Stimulated activated CD8-positive, alpha-beta memory T cell treated with anti-CD3 and anti-CD28 coated beads, Interleukin-15, amount 100 ng/mL, for 1 hour (primary cell): ENCODE data around the gene RAD51AP2.
"Not testable (repeated sequence)": the region's sequence is repeated elsewhere in the genome, so short reads cannot be mapped to it uniquely, and the experiment has no call there.

Source experiments
- DNase-seq: peaks from one replicate; pipeline ENCODE4 v3.0.0-alpha.2; 2020; ENCODE audit warnings: low read depth

RAD51AP2 gene

GRCh38 chr2:17538022-17538843, 20.0 kb upstream of the RAD51AP2 start:
- DNase-seq: no peak

DNA sequence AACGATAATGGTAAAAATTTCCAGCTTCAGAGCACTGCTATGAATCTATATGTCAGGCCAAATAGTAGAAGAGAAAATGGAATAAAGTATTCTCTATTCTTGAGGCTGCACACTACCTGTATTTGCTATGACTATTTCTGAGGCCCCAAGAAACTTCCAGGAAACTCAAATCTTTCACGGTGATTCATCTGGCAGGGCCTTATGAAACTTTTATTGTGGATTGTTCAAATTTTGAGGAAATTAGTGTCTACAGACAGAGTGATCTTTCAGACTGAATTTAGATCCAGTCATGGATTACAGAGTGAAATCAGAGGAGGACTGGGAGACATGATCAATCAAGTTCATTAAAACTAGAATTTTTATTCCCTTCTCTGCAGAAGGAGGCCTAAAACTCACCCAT, 18.2 kb upstream of the RAD51AP2 start:
- no peak for DNase-seq

GRCh38 chr2:17533546-17533945, 15.3 kb upstream of the RAD51AP2 start:
- no peak for DNase-seq

- DNase-seq: no peak
These were observed 11.5 kb upstream of the RAD51AP2 start for GRCh38 chr2:17529771-17530170.

- DNase-seq: no peak
These were observed 4.1 kb upstream of the RAD51AP2 start for GRCh38 chr2:17522303-17522702.

GRCh38 chr2:17521621-17522020, 3.4 kb upstream of the RAD51AP2 start:
- DNase-seq: no peak

GRCh38 chr2:17520761-17521160, 2.5 kb upstream of the RAD51AP2 start:
- DNase-seq: no peak

GRCh38 chr2:17519486-17519885, 1.2 kb upstream of the RAD51AP2 start:
- DNase-seq: no peak

DNA sequence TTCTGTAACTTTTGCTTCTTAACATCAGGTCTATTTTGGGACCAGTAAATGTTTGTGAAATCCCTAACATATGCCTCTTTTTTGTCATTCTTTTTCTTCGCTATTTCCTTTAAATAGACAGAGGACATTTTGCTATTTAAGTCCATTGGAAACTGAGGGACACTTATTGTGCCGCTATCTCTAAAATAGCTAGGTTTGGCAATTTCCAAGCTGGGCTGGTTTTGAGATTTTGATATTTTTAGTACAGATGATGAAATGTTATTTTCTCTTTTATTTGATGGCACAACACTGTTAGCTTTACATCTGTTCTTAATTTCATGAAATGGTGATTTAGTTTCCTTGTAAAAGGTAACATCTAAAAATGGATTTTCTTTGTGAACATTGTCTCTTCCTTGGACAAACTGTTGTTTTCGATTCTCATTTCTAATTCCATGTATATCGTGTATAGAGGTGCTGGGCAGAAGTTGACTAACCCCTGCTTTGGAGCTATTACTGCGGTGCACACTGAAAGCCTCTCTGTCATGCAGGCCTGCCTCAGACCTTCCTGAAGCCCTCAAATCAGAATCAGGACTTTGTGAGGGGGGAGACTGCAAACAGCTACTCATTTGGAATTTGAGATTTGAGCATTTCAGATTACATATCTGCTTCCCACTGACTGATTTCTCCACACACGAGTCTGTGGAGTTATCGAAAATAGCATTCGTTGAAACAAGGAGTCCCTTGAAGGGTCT, 594 bp downstream of the RAD51AP2 start:
- DNase-seq: no peak

DNA sequence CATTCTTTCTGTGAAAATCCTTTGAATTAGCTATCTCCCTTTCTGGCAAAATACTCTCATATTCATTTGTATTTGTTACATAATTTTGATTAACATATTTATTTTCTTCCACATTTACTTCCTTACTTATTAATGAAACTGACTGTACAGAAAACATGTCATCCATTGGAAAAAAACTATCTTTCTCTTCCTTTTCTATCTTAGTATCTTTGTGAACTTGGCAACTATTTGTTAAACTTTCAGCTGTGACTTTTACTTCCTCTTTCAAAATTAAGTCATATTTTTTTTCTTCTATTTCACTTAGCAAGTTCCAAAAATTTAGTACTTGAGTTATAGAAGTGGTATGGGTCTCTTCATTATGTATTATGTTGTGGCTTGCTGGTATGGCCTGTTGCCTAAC, 2.6 kb downstream of the RAD51AP2 start:
- DNase-seq: no peak

DNA sequence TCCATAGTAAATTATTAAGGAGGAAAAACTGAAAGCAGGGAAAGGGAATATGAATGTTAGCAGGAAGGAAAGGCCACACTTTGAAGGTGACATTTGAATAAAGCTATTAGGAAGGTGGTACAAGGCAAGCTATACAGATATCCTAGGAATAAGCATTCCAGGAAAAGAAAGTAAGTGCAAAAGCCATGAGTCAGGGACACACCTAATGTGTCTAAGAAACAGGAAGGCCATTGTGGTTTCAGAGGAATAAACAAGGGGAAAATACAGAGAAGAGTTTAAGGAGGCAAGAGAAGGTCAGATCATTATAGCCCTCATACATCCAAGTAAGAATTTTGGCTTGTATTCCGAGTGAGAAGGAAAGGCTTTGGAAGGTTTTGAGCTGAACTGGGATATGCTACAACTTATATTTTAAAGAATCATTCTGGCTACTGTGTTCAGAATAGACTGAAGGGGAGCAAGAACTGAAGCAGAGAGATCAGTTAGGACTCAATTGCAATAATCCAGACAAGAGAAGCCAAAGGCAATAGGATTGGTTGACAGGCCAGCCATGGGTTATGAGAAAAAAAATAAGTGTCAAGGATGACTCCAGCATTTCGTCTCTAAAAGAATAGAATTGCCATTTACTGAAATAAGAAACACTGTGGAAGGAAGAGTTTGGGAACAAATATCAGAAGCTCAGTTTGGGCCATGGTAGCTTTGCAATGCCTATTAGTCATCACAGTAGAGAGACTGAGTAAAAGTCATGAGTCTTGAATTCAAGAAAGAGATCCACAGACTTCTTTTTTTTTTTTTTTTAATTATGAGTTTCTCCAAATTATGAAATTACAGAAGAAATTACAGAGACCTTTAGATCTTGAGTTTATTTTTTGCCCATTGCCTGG, 11.3 kb downstream of the RAD51AP2 start:
- DNase-seq: no peak

- no peak for DNase-seq
These were observed 20.5 kb downstream of the RAD51AP2 start for GRCh38 chr2:17497718-17498117.

DNA sequence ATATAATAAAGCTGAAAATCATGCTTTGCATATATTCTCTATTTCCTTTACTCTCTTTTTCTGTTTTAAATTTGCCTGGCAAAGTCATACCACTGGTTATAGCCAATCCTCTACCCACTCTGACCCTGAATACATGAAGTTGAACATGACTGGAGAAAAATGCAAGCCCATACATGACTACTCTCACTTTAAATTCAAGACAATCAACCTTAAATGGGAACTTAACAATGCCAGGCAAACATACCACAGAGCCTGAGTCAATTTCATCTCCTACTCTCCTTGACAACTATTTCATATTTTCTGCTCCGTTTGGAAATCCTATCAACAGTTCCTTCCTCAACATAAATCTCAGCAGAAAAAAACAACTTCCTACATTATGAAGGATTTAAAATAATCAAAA, 22.6 kb downstream of the RAD51AP2 start:
- no peak for DNase-seq

GRCh38 chr2:17490165-17490564, 28.1 kb downstream of the RAD51AP2 start:
- not testable (repeated sequence) for DNase-seq

DNA sequence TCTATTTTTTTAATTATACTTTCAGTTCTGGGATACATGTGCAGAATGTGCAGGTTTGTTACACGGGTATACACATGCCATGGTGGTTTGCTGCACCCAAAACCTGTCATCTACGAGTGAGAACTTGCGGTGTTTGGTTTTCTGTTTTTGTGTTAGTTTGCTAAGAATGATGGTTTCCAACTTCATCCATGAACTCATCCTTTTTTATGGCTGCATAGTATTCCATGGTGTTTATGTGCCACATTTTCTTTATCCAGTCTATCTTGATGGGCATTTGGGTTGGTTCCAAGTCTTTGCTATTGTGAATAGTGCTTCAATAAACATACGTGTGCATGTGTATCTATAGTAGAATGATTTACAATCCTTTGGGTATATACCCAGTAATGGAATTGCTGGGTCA, 29.6 kb downstream of the RAD51AP2 start:
- DNase-seq: not testable (repeated sequence)

GRCh38 chr2:17483496-17483895, 34.7 kb downstream of the RAD51AP2 start:
- DNase-seq: no peak

DNA sequence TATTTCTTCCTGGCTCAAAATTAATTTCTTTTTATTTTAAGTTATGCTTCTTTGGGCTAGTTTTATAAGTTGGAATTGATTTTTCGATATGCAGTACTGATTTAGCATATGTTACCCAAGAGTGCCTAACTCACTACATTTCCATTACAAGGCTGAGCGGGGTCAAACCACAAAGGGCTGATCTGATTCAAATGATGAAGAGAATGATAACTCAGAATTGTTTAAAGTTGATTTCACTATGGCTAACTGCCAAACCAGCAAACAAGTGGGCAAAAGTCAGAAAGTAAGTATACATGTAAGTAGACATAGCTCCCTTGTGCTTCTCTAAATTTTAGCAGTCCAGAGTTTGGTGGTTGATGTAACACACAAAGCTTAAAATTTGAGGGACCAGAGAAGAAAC, 35.6 kb downstream of the RAD51AP2 start:
- DNase-seq: no peak

- DNase-seq: no peak
These were observed 38.4 kb downstream of the RAD51AP2 start for GRCh38 chr2:17479875-17480274.

DNA sequence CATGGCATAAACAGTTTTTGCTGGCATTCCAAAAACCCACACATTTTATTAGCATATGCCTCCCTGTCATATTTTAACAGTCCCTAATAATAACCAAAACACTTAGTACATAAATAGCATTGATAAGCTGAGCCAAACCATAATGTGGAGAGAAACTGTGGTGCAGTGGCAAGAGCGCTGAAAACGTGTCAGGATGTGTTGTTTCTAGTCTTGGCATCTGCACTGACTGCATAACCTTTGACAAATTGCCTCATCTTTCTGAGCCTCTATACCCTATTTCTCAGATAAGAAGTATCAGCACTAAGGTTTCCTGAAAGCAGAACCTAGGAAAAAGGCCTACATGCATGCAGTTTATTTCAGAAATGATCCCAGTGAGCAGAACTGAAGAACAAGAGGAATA, 41.4 kb downstream of the RAD51AP2 start:
- DNase-seq: no peak

GRCh38 chr2:17476064-17476463, 42.2 kb downstream of the RAD51AP2 start:
- no peak for DNase-seq

DNA sequence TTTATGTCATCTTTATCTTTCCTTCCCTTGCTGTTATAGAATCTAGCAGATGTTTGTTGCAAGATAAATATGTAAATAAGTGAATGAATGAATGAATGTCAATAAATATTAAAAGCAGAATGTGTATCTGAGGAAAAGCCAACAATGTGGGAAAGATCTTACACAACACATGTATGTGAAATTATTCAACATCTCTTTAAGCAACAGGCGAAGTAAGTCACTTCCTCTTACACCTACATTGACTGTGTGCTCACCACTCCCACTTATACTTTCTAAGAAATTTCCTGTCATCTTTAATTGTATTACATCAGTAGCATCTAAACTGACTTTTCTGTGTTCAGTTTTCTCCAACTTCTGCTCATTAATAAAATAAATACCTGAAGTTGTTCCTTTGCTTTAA, 43.0 kb downstream of the RAD51AP2 start:
- DNase-seq: no peak

DNA sequence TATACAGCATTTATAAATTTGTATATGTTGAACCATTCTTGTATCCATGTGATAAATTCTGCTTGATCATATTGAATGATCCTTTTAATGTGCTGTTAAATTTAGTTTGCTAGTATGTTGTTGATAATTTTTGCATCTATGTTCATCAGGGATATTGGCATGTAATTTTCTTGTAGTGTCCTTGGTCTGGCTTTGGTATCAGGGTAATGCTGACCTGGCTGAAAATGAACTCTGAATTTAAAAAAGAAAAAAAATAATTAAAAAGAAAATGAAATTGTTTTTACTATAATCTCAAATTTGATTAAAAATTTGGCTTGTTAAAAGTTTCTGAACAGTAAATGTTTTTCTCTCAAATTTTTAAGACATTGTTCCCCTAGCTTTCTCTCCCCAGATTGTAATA, 46.3 kb downstream of the RAD51AP2 start:
- no peak for DNase-seq
